ENCODE data around the gene METTL25.

The METTL25 gene

GRCh38 chr12:82437744-82438143 is 79.4 kb downstream of the METTL25 start:
- no peak overlapping the region for H3K4me3 ChIP-seq (ENCODE audit: low read length)
- TF ChIP-seq CTCF (conservative IDR thresholded peaks at IDR 0.05; ENCODE audit: low read depth, low read length), result no peak
- DNase-seq (ENCODE audit: low read depth), result no peak

GRCh38 chr12:82438356-82438755 is 80.0 kb downstream of the METTL25 start:
- TF ChIP-seq CTCF (conservative IDR thresholded peaks at IDR 0.05; ENCODE audit: low read depth, low read length), result no peak
- DNase-seq (ENCODE audit: low read depth), result no peak
- no peak overlapping the region for H3K4me3 ChIP-seq (ENCODE audit: low read length)

- H3K4me3 ChIP-seq (ENCODE audit: low read length), result no peak overlapping the region
- no peak for TF ChIP-seq CTCF (conservative IDR thresholded peaks at IDR 0.05; ENCODE audit: low read depth, low read length)
- DNase-seq (ENCODE audit: low read depth), result no peak
Observed at GRCh38 chr12:82440885-82441284, 82.6 kb downstream of the METTL25 start.

- no peak for DNase-seq (ENCODE audit: low read depth)
- no peak for TF ChIP-seq CTCF (conservative IDR thresholded peaks at IDR 0.05; ENCODE audit: low read depth, low read length)
- H3K4me3 ChIP-seq (ENCODE audit: low read length), result no peak overlapping the region
Observed at GRCh38 chr12:82448911-82449578, 90.7 kb downstream of the METTL25 start.

GRCh38 chr12:82456633-82457032 is 98.3 kb downstream of the METTL25 start:
- H3K4me3 ChIP-seq (ENCODE audit: low read length), result no peak overlapping the region
- TF ChIP-seq CTCF (conservative IDR thresholded peaks at IDR 0.05; ENCODE audit: low read depth, low read length), result no peak
- DNase-seq (ENCODE audit: low read depth), result no peak

- no peak for TF ChIP-seq CTCF (conservative IDR thresholded peaks at IDR 0.05; ENCODE audit: low read depth, low read length)
- H3K4me3 ChIP-seq (ENCODE audit: low read length), result no peak overlapping the region
- no peak for DNase-seq (ENCODE audit: low read depth)
Observed at GRCh38 chr12:82458101-82458500, 99.8 kb downstream of the METTL25 start.

GRCh38 chr12:82461393-82461792 is 103.1 kb downstream of the METTL25 start:
- no peak for TF ChIP-seq CTCF (conservative IDR thresholded peaks at IDR 0.05; ENCODE audit: low read depth, low read length)
- H3K4me3 ChIP-seq (ENCODE audit: low read length), result no peak overlapping the region
- DNase-seq (ENCODE audit: low read depth), result no peak

Data from retinal pigment epithelial cell (primary cell).